HG03354 (cell line): ENCODE measurements around the gene TLCD3B.

Experiments
- ATAC-seq: cut with Tn5 transposase; IDR thresholded peaks from one replicate; pipeline ENCODE4 v1.9.1; 2021; ENCODE audit warnings: mild to moderate bottlenecking; ENCODE audit not compliant: unreplicated experiment, poor library complexity, severe bottlenecking

The TLCD3B gene

GRCh38 chr16:29978564-29979270 lies 52.4 kb downstream of the TLCD3B start:
- ATAC-seq, result no peak

- no peak for ATAC-seq
Observed at GRCh38 chr16:29978081-29978480, 53.0 kb downstream of the TLCD3B start.

GRCh38 chr16:29977063-29977825 lies 53.8 kb downstream of the TLCD3B start:
- ATAC-seq, result no peak

- no peak for ATAC-seq
Observed at GRCh38 chr16:29975811-29976511, 55.1 kb downstream of the TLCD3B start.

- no peak for ATAC-seq
Observed at GRCh38 chr16:29975134-29975538, 55.9 kb downstream of the TLCD3B start.
